GM21723 (cell line): ENCODE measurements around the gene ZNF281.
"Not testable (repeated sequence)": the region's sequence is repeated elsewhere in the genome, so short reads cannot be mapped to it uniquely, and the experiment has no call there.

Experiments used
- ATAC-seq: cut with Tn5 transposase; IDR thresholded peaks from one replicate; pipeline ENCODE4 v1.9.1; 2021; ENCODE audit warnings: mild to moderate bottlenecking, moderate library complexity; ENCODE audit not compliant: unreplicated experiment

The ZNF281 gene

DNA sequence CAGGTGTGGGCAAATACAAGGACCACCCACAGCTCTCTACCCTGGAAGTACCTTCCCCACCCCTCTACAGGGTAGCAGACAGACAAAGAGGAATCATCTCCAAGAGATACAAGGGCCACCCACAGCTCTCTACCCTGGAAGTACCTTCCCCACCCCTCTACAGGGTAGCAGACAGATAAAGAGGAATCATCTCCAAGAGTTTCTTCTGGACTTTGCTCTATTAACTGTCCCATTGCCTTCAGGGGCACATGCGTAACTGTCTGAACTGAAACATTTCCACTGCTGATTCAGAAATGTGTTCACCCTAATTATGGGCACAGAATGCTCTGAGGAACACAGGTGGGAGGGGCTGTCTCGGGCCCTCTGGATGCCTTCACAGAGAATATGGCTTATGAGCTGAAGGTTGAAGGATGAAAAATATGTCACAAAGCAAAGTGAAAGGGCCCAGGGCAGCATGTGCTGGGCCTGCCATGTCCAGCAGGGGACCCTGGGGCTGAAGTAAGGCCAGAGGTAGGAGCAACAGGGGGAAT lies 43.9 kb downstream of the ZNF281 start:
- ATAC-seq: no peak

- no peak for ATAC-seq
These were observed 45.0 kb downstream of the ZNF281 start for GRCh38 chr1:200364831-200365230.

DNA sequence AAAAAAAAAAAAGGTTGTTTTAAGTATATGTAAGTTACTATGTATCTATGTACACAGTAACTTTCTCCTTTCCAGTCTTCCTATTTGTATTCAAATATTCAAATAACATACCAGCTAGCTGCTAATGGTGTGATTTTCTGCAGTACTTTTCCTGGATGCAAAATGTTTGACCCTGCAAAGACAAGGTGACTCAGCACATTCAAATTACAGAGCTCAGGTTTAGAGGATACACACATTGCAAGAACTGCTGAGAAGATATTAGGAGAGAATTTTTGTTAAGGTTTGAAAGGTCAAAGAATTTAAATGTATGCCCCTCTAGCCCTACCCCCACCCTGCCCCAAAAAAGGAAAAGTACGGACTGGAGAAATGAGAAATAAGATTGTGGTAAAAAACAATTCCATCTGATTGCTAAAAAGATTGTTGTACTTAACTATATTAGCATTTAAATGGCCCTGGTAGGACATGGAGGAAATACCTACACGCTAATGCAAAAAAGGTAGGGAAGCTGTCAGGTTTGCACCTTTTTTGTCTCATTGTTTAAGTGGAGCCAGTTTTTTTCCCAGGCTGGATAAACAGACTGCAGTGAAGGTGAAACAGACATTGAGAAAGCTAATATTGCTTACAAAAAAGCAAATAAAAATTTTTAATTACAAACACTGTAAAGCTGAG lies 45.6 kb downstream of the ZNF281 start:
- ATAC-seq: no peak

- ATAC-seq: no peak
These were observed 46.4 kb downstream of the ZNF281 start for GRCh38 chr1:200363264-200363933.

DNA sequence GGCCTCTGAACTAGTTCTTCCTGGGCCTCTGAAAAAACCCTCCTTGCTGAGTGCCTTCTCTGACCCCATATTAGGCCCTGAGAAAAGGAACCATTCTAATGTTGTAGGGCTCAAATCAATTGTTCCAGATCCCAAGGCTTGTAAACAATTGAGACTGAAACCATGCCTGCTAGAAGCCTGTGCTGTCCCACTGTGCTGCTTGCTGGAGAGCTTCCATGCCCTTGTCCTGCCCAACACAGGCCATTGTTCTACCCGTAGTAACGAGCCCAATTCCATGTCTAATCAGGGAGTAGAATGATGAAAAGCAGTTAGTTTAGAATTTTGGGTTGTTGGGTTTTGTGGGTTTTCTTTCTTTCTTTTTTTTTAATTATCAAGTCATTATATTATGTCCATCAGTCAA lies 47.4 kb downstream of the ZNF281 start:
- no peak for ATAC-seq

- ATAC-seq: no peak
These were observed 50.1 kb downstream of the ZNF281 start for GRCh38 chr1:200359610-200360163.

DNA sequence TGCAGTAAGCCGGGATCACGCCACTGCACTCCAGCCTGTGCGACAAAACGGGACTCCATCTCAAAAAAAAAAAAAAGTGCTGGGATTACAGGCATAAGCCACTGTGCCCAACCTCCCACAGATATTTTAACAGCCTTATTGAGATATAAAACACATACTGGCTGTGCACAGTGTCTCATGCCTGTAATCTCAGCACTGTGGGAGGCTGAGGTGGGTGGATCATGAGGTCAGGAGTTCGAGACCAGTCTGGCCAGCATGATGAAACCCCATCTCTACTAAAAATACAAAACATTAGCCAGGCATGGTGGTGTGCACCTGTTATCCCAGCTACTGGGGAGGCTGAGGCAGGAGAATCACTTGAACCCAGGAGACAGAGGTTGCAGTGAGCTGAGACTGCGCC lies 51.9 kb downstream of the ZNF281 start:
- ATAC-seq: not testable (repeated sequence)

- ATAC-seq: no peak
These were observed 54.0 kb downstream of the ZNF281 start for GRCh38 chr1:200355801-200356200.
